ENCODE data around the gene LLGL1. TPM values are rescaled to one million over a fixed set of nuclear protein-coding genes. Genes with fewer than 3 reads are reported as not detected.

The LLGL1 gene
- total RNA-seq, 1 experiment from 2014 or later: 44.9 TPM

GRCh38 chr17:18246109-18246725 lies 20.8 kb downstream of the LLGL1 start:
- H3K79me2 ChIP-seq (ENCODE audit: low read depth): no peaks in the 10 kb centered on the region
- BruUV-seq (replicated peaks): TSS peak; percentile 15
- H3K27me3 ChIP-seq (ENCODE audit: insufficient read depth, low read depth): no peaks in the 10 kb centered on the region
- DNase-seq: no peak
- no peaks in the 10 kb centered on the region for H3K4me1 ChIP-seq (replicated peaks; ENCODE audit: insufficient read depth)
- no peaks in the 10 kb centered on the region for H3K9me3 ChIP-seq (ENCODE audit: insufficient read depth, low read depth)
- no peak overlapping the region for H3K27ac ChIP-seq
- H2AFZ ChIP-seq: no peak overlapping the region
- no peak overlapping the region for H3K4me3 ChIP-seq
- H3K4me2 ChIP-seq: no peak overlapping the region
- peaks cover 53% of the 10 kb centered on the region; the same call in 1 of the 2 replicates for H3F3A ChIP-seq (ENCODE audit: insufficient read depth, low read depth)
- POLR2A ChIA-PET (ENCODE audit: unreplicated experiment): no interaction called here
- H3K9me2 ChIP-seq (ENCODE audit: insufficient read depth): no peaks in the 10 kb centered on the region
- peaks cover 18% of the 10 kb centered on the region for H4K20me1 ChIP-seq (ENCODE audit: insufficient read depth)
- TF ChIP-seq CTCF (conservative IDR thresholded peaks at IDR 0.05): no peak
- no peak for TF ChIP-seq EZH2 (IDR thresholded peaks at IDR 0.05; ENCODE audit: low read depth)
- CTCF ChIA-PET: no interaction called here
- peaks cover 22% of the 10 kb centered on the region for H3K36me3 ChIP-seq (ENCODE audit: low read depth)
- intact Hi-C loops (cut with micrococcal nuclease; ENCODE audit: unreplicated experiment): no loop called here

- Histone ChIP-seq H3K4me1 (replicated peaks; ENCODE audit: insufficient read depth) (no peaks in the 10 kb centered on the region), H2AFZ (no peak overlapping the region), H3F3A (ENCODE audit: insufficient read depth, low read depth) (peaks cover 53% of the 10 kb centered on the region; the same call in 1 of the 2 replicates), H3K4me3 (no peak overlapping the region), H3K9me2 (ENCODE audit: insufficient read depth) (no peaks in the 10 kb centered on the region), H3K79me2 (ENCODE audit: low read depth) (no peaks in the 10 kb centered on the region), H4K20me1 (ENCODE audit: insufficient read depth) (peaks cover 18% of the 10 kb centered on the region), H3K36me3 (ENCODE audit: low read depth) (peaks cover 30% of the 10 kb centered on the region), H3K9me3 (ENCODE audit: insufficient read depth, low read depth) (no peaks in the 10 kb centered on the region), H3K27me3 (ENCODE audit: insufficient read depth, low read depth) (no peaks in the 10 kb centered on the region), H3K4me2 (no peak overlapping the region), H3K27ac (no peak overlapping the region)
- intact Hi-C loops (cut with micrococcal nuclease; ENCODE audit: unreplicated experiment): no loop called here
- DNase-seq: peak; percentile 65 to 90
- no TSS peak for BruUV-seq (replicated peaks)
- ChIA-PET POLR2A (ENCODE audit: unreplicated experiment) (interaction anchor here (0.6 to 1.4 kb wide), 2 partner anchors 11 to 12 kb away, joined by 4 to 6 read pairs; no protein-coding TSS in a partner anchor), CTCF (interaction anchor here (0.7 kb wide), 1 partner anchor 26 kb away, joined by 3 read pairs; no protein-coding TSS in a partner anchor)
- TF ChIP-seq CTCF (conservative IDR thresholded peaks at IDR 0.05) (no peak), EZH2 (IDR thresholded peaks at IDR 0.05; ENCODE audit: low read depth) (no peak)
These were observed 21.6 kb downstream of the LLGL1 start for GRCh38 chr17:18246880-18247612.

GRCh38 chr17:18247613-18248001 lies 22.2 kb downstream of the LLGL1 start:
- Histone ChIP-seq H3K27me3 (ENCODE audit: insufficient read depth, low read depth) (no peaks in the 10 kb centered on the region), H4K20me1 (ENCODE audit: insufficient read depth) (peaks cover 22% of the 10 kb centered on the region), H3K9me2 (ENCODE audit: insufficient read depth) (no peaks in the 10 kb centered on the region), H3K27ac (no peak overlapping the region), H3K36me3 (ENCODE audit: low read depth) (peaks cover 35% of the 10 kb centered on the region), H3K9me3 (ENCODE audit: insufficient read depth, low read depth) (no peaks in the 10 kb centered on the region), H3K4me1 (replicated peaks; ENCODE audit: insufficient read depth) (no peaks in the 10 kb centered on the region), H3K79me2 (ENCODE audit: low read depth) (no peaks in the 10 kb centered on the region), H3K4me3 (no peak overlapping the region), H3F3A (ENCODE audit: insufficient read depth, low read depth) (peaks cover 53% of the 10 kb centered on the region; the same call in 1 of the 2 replicates), H3K4me2 (no peak overlapping the region), H2AFZ (no peak overlapping the region)
- BruUV-seq (replicated peaks): no TSS peak
- ChIA-PET POLR2A (ENCODE audit: unreplicated experiment) (interaction anchor here (0.5 to 1.4 kb wide), 2 partner anchors 12 to 15 kb away, joined by 3 to 6 read pairs; no protein-coding TSS in a partner anchor), CTCF (interaction anchor here (0.7 to 1.0 kb wide), 2 partner anchors 12 to 27 kb away, joined by 3 to 4 read pairs; no protein-coding TSS in a partner anchor)
- no peak for DNase-seq
- TF ChIP-seq CTCF (conservative IDR thresholded peaks at IDR 0.05) (no peak), EZH2 (IDR thresholded peaks at IDR 0.05; ENCODE audit: low read depth) (no peak)
- intact Hi-C loops (cut with micrococcal nuclease; ENCODE audit: unreplicated experiment): loop anchor here (2.0 kb wide), 1 partner anchor 67 kb away; the partner anchor contains the start of genes SMCR8 and TOP3A

Measured in PC-9 (cell line).